Neural cell (in vitro differentiated cells): ENCODE data around the gene MAPK8. TPM values are rescaled to one million over a fixed set of nuclear protein-coding genes. Genes with fewer than 3 reads are reported as not detected.

ENCODE experiments used
- H2AFZ ChIP-seq: fragments of 200-600, 300-800 bp; sonication (generic), shearing (Covaris generic); 2 replicates; pipeline ENCODE4 v1.6.0; 2014; ENCODE audit warnings: low read depth, mild to moderate bottlenecking, antibody characterized with exemption, low read length, moderate library complexity
- H3F3A ChIP-seq: fragments of 200-600 bp; shearing (Covaris generic); 2 replicates; pipeline ENCODE4 v1.6.1; 2016; ENCODE audit warnings: mild to moderate bottlenecking, moderate library complexity, mixed read lengths, antibody characterized with exemption, low read length; ENCODE audit not compliant: insufficient read depth, poor library complexity, severe bottlenecking
- H3K27ac ChIP-seq: fragments of 200-600, 300-800 bp; sonication (generic), shearing (Covaris generic); 2 replicates; pipeline ENCODE4 v1.5.1; 2014; ENCODE audit warnings: mild to moderate bottlenecking, low read length, moderate library complexity
- H3K27me3 ChIP-seq: fragments of 300-800, 200-600 bp; sonication (generic), shearing (Covaris generic); 2 replicates; pipeline ENCODE4 v1.6.0; 2014; ENCODE audit warnings: mild to moderate bottlenecking, low read depth, low read length, moderate library complexity; ENCODE audit not compliant: insufficient read depth
- H3K36me3 ChIP-seq: fragments of 300-800, 200-600 bp; sonication (generic), shearing (Covaris generic); 2 replicates; pipeline ENCODE4 v1.5.1; 2014; ENCODE audit warnings: mild to moderate bottlenecking, antibody characterized with exemption, low read length, moderate library complexity; ENCODE audit not compliant: insufficient read depth
- H3K4me2 ChIP-seq: fragments of 300-800, 200-600 bp; sonication (generic), shearing (Covaris generic); 2 replicates; pipeline ENCODE4 v1.6.0; 2014; ENCODE audit warnings: mild to moderate bottlenecking, low read length
- H3K4me3 ChIP-seq: fragments of 300-800, 200-600 bp; sonication (generic), shearing (Covaris generic); 2 replicates; pipeline ENCODE4 v1.5.1; 2014; ENCODE audit warnings: mild to moderate bottlenecking, low read length, moderate library complexity
- H3K79me2 ChIP-seq: fragments of 200-600 bp; shearing (Covaris generic); replicated peaks from 2 replicates; pipeline ENCODE4 v1.6.0; 2014; ENCODE audit warnings: mild to moderate bottlenecking, low read length, moderate library complexity; ENCODE audit not compliant: insufficient read depth
- H3K9ac ChIP-seq: fragments of 300-800, 200-600 bp; sonication (generic), shearing (Covaris generic); 2 replicates; pipeline ENCODE4 v1.6.1; 2016; ENCODE audit warnings: mild to moderate bottlenecking, low read length, mixed read lengths
- H3K9me2 ChIP-seq: fragments of 200-600 bp; shearing (Covaris generic); 2 replicates; pipeline ENCODE4 v1.6.1; 2016; ENCODE audit warnings: mild to moderate bottlenecking, low read length, mixed read lengths; ENCODE audit not compliant: insufficient read depth
- H3K9me3 ChIP-seq: fragments of 200-600, 300-800 bp; sonication (generic), shearing (Covaris generic); 2 replicates; pipeline ENCODE4 v1.6.1; 2016; ENCODE audit warnings: mild to moderate bottlenecking, mixed run types, low read length, moderate library complexity, mixed read lengths
- H4K20me1 ChIP-seq: fragments of 200-600 bp; shearing (Covaris generic); 2 replicates; pipeline ENCODE4 v1.6.1; 2016; ENCODE audit warnings: mild to moderate bottlenecking, mixed run types; ENCODE audit not compliant: insufficient read depth
- CTCF ChIP-seq: fragments of 450-650 bp; IDR thresholded peaks from 2 replicates; pipeline ENCODE4 v1.5.1; 2014; ENCODE audit warnings: antibody characterized with exemption, mild to moderate bottlenecking, moderate library complexity; ENCODE audit not compliant: poor library complexity, severe bottlenecking
- EP300 ChIP-seq: fragments of 450-650 bp; conservative IDR thresholded peaks from 2 replicates; pipeline ENCODE4 v1.6.1; 2014; ENCODE audit warnings: antibody characterized with exemption, mild to moderate bottlenecking, moderate library complexity; ENCODE audit not compliant: poor library complexity, severe bottlenecking
- EZH2 ChIP-seq: fragments of 200-600, 300-800 bp; shearing (Covaris generic), sonication (generic); IDR thresholded peaks from 2 replicates; pipeline ENCODE4 v1.6.1; 2014; ENCODE audit warnings: antibody characterized with exemption, low read length, borderline replicate concordance, mild to moderate bottlenecking; ENCODE audit not compliant: insufficient read depth, poor library complexity, severe bottlenecking
- MXI1 ChIP-seq: fragments of 450-650 bp; conservative IDR thresholded peaks from 2 replicates; pipeline ENCODE4 v1.6.1; 2014; ENCODE audit warnings: antibody characterized with exemption, mild to moderate bottlenecking; ENCODE audit not compliant: poor library complexity, severe bottlenecking
- POLR2AphosphoS5 ChIP-seq: IDR thresholded peaks from 2 replicates; pipeline ENCODE4 v1.6.1; 2012
- RAD21 ChIP-seq: fragments of 450-650 bp; conservative IDR thresholded peaks from 2 replicates; pipeline ENCODE4 v1.6.1; 2014; ENCODE audit warnings: antibody characterized with exemption, mild to moderate bottlenecking, moderate library complexity
- TAF1 ChIP-seq: IDR thresholded peaks from 2 replicates; pipeline ENCODE4 v1.6.1; 2012; ENCODE audit warnings: low read depth
- polyA plus RNA-seq: library from polyadenylated mRNA; depleted of rRNA; stranded (reverse); fragments of >200 nt; gene quantifications from 2 replicates; pipeline ENCODE4 v1.2.3, GENCODE V29; 2014

The MAPK8 gene
- polyA plus RNA-seq, 1 donor from 2014 or later: 187 TPM

DNA sequence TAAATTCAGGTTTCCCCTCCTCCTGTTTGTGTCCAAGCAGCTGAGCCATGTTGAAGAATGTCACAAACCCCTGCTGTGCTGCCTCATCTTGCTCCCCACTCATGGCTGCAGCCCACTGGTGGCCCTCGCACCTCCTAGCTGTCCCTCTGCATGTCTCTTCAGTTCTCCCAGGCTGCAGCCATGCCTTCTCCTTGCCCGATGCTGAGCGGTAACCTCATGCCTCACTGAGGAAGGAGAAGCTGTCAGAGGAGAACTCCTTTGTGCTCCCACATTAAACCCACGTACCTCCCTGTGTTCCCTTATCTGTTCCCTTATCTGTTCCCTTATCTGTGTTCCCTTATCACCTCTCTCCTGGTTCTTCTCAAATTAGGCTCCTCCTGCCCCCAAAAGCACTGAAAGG is 21.7 kb upstream of the MAPK8 start:
- H3K9me3 ChIP-seq: no peaks in the 10 kb centered on the region
- H3K9ac ChIP-seq: no peak overlapping the region
- no peaks in the 10 kb centered on the region for H3K9me2 ChIP-seq
- H3K4me3 ChIP-seq: no peak overlapping the region
- H3K36me3 ChIP-seq: no peaks in the 10 kb centered on the region
- no peak overlapping the region for H3K4me2 ChIP-seq
- no peaks in the 10 kb centered on the region for H3K27me3 ChIP-seq
- H3F3A ChIP-seq: no peaks in the 10 kb centered on the region
- no peak overlapping the region for H2AFZ ChIP-seq
- no peaks in the 10 kb centered on the region for H4K20me1 ChIP-seq
- no peak overlapping the region for H3K27ac ChIP-seq
- H3K79me2 ChIP-seq: no peaks in the 10 kb centered on the region
- no peak for TF ChIP-seq MXI1
- TF ChIP-seq POLR2AphosphoS5: no peak
- no peak for TF ChIP-seq EZH2
- TF ChIP-seq EP300: no peak
- no peak for TF ChIP-seq RAD21

DNA sequence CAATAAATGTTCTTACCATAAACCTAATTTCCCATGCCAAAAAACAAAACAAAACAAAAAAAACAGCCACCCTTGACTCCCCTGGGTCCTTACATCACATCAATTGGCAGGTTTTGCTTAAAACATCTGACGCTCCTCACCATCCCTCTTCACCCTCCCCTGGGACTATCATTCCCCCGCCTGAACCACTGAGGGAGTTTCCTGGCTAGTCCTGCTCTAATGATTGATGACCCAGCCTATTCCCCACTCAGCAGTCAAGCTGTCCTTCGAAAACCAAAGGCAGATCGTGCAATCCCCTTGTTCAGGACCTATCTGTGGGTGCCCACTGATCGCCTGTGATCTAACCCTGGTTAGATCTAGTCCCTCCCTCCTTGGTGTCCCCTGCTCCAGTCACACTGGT is 20.8 kb upstream of the MAPK8 start:
- no peaks in the 10 kb centered on the region for H3K9me2 ChIP-seq
- H3K79me2 ChIP-seq: no peaks in the 10 kb centered on the region
- TF ChIP-seq CTCF (no peak), EP300 (no peak), EZH2 (no peak)

GRCh38 chr10:48286356-48286755 is 20.1 kb upstream of the MAPK8 start:
- Histone ChIP-seq H3K27ac (no peak overlapping the region), H2AFZ (no peak overlapping the region), H3K9me3 (no peaks in the 10 kb centered on the region), H3K79me2 (no peaks in the 10 kb centered on the region), H3K9me2 (no peaks in the 10 kb centered on the region), H3K9ac (no peak overlapping the region), H3K4me2 (no peak overlapping the region), H3K27me3 (no peaks in the 10 kb centered on the region), H3K36me3 (no peaks in the 10 kb centered on the region), H3K4me3 (no peak overlapping the region), H3F3A (no peaks in the 10 kb centered on the region), H4K20me1 (no peaks in the 10 kb centered on the region)
- no peak for TF ChIP-seq TAF1

More for the DNA sequence above, 20.8 kb upstream of the MAPK8 start:
- Histone ChIP-seq H3K9ac (no peak overlapping the region), H3K4me2 (no peak overlapping the region), H2AFZ (no peak overlapping the region), H3K9me3 (no peaks in the 10 kb centered on the region), H3K36me3 (no peaks in the 10 kb centered on the region), H4K20me1 (no peaks in the 10 kb centered on the region), H3K27me3 (no peaks in the 10 kb centered on the region), H3K4me3 (no peak overlapping the region), H3F3A (no peaks in the 10 kb centered on the region), H3K27ac (no peak overlapping the region)
